Keratinocyte (primary cell): ENCODE data around the gene PACSIN2. TPM values are rescaled to one million over a fixed set of nuclear protein-coding genes. Genes with fewer than 3 reads are reported as not detected.
A peak's percentile ranks its signal among the peaks of the same experiment; 100 is the strongest.

Experiments used
- DNase-seq: peaks from one replicate; pipeline ENCODE4 v3.0.0-alpha.2; 2011; ENCODE audit warnings: low read depth, missing footprints, low spot score
- FAIRE-seq: peaks from 2 replicates; lab custom pipeline; 2011; peaks lifted over from hg19 to GRCh38; lab: Jason Lieb, UNC
- H2AFZ ChIP-seq: 2 replicates; pipeline ENCODE4 v1.6.0; 2012; ENCODE audit warnings: low read length, control low read depth, inconsistent platforms; ENCODE audit not compliant: control insufficient read depth
- H3K27ac ChIP-seq: 2 replicates; pipeline ENCODE4 v1.5.1; 2011; ENCODE audit warnings: low read length; ENCODE audit not compliant: control insufficient read depth, insufficient read depth
- H3K27me3 ChIP-seq: 3 replicates; pipeline ENCODE4 v1.6.0; 2011; ENCODE audit warnings: low read length; ENCODE audit not compliant: control insufficient read depth, insufficient read depth; ENCODE audit errors: extremely low read depth
- H3K36me3 ChIP-seq, 2 experiments: 2 replicates in 1 of 2; 3 replicates in 1 of 2; pipeline ENCODE4 v1.5.1; 2011; ENCODE audit warnings: low read length in 2 of 2, mild to moderate bottlenecking in 1 of 2; ENCODE audit not compliant: control insufficient read depth in 2 of 2, insufficient read depth in 2 of 2; ENCODE audit errors: extremely low read depth in 1 of 2
- H3K4me1 ChIP-seq: 3 replicates; pipeline ENCODE4 v1.5.1; 2011; ENCODE audit warnings: low read length; ENCODE audit not compliant: control insufficient read depth, insufficient read depth; ENCODE audit errors: extremely low read depth
- H3K4me2 ChIP-seq: 3 replicates; pipeline ENCODE4 v1.6.0; 2011; ENCODE audit warnings: low read depth, low read length; ENCODE audit not compliant: control insufficient read depth, insufficient read depth; ENCODE audit errors: extremely low read depth
- H3K4me3 ChIP-seq, 3 experiments: fragments of 200-600 bp in 1 of 3; sonication (generic) in 1 of 3; 2 replicates in 2 of 3; 3 replicates in 1 of 3; pipeline ENCODE4 v1.5.1; 2011 to 2016; ENCODE audit warnings: low read length in 3 of 3, mild to moderate bottlenecking in 3 of 3, control low read depth in 2 of 3, inconsistent platforms in 1 of 3, low read depth in 1 of 3, mixed read lengths in 1 of 3, mixed run types in 1 of 3, moderate library complexity in 1 of 3; ENCODE audit not compliant: control insufficient read depth in 2 of 3, insufficient read depth in 2 of 3; ENCODE audit errors: extremely low read depth in 1 of 3
- H3K79me2 ChIP-seq: 2 replicates; pipeline ENCODE4 v1.6.0; 2012; ENCODE audit warnings: low read length; ENCODE audit not compliant: control insufficient read depth, insufficient read depth
- H3K9ac ChIP-seq: 3 replicates; pipeline ENCODE4 v1.6.0; 2011; ENCODE audit warnings: low read length; ENCODE audit not compliant: control insufficient read depth, insufficient read depth; ENCODE audit errors: extremely low read depth
- H3K9me1 ChIP-seq: 3 replicates; pipeline ENCODE4 v1.6.0; 2011; ENCODE audit warnings: low read length; ENCODE audit not compliant: control insufficient read depth, insufficient read depth; ENCODE audit errors: extremely low read depth
- H3K9me3 ChIP-seq: 2 replicates; pipeline ENCODE4 v1.5.1; 2012; ENCODE audit warnings: low read depth, low read length; ENCODE audit not compliant: control insufficient read depth
- H4K20me1 ChIP-seq: 3 replicates; pipeline ENCODE4 v1.6.0; 2011; ENCODE audit warnings: low read length; ENCODE audit not compliant: control insufficient read depth, insufficient read depth; ENCODE audit errors: extremely low read depth
- CTCF ChIP-seq, 3 experiments: IDR thresholded peaks in 1 of 3; conservative IDR thresholded peaks in 1 of 3; optimal IDR thresholded peaks in 1 of 3; 2 replicates in 2 of 3; 3 replicates in 1 of 3; pipeline versions ENCODE3 to v1.5.1; 2011; ENCODE audit warnings: low read length in 3 of 3, mild to moderate bottlenecking in 3 of 3, moderate library complexity in 2 of 3, control low read depth in 1 of 3, inconsistent platforms in 1 of 3; ENCODE audit not compliant: insufficient read depth in 2 of 3; ENCODE audit errors: extremely low read depth in 1 of 3
- EZH2 ChIP-seq: IDR thresholded peaks from one replicate; pipeline ENCODE4 v1.6.1; 2012; ENCODE audit warnings: inconsistent platforms, mild to moderate bottlenecking, low read length, moderate library complexity
- dilution Hi-C: fragments of 300-500 bp; cut with MboI; formaldehyde crosslinking; loops from one replicate; pipeline ENCODE4 v1.7.0; 2020; ENCODE audit warnings: low sequenced_read_pairs; ENCODE audit not compliant: extremely low pct_ligation_motif_present
- polyA plus RNA-seq, 5 experiments: library from polyadenylated mRNA; depleted of rRNA in 3 of 5; stranded (reverse) in 3 of 5; stranded (forward) in 1 of 5; unstranded in 1 of 5; fragments of >200 nt; gene quantifications; 1 replicate in 1 of 5; 2 replicates in 3 of 5; 3 replicates in 1 of 5; pipeline versions ENCODE4 v1.2.1 to v1.2.3, GENCODE V29; 2011 to 2012; ENCODE audit warnings: missing spikeins in 2 of 5, low read depth in 1 of 5, low replicate concordance in 1 of 5

Gene PACSIN2
- polyA plus RNA-seq, 1 donor (not counting 4 experiments of a cell fraction or from before 2014, with no cell fraction given), result 55.5 TPM

- dilution Hi-C loops, result no loop called here
- H4K20me1 ChIP-seq, result peaks cover 14% of the 10 kb centered on the region
- FAIRE-seq, result no peak
These were observed 8.9 kb downstream of the PACSIN2 start for GRCh38 chr22:43006016-43006505.

GRCh38 chr22:43005106-43005505 is 9.8 kb downstream of the PACSIN2 start:
- Histone ChIP-seq H3K27me3 (no peaks in the 10 kb centered on the region), H3K9me3 (no peaks in the 10 kb centered on the region), H3K9ac (no peak overlapping the region), H3K9me1 (peaks cover 26% of the 10 kb centered on the region), H2AFZ (no peak overlapping the region), H3K79me2 (peaks cover 93% of the 10 kb centered on the region), H3K36me3 (peaks cover 0 to 3% of the 10 kb centered on the region in 2 experiments), H3K4me1 (peaks cover 69% of the 10 kb centered on the region), H3K27ac (no peak overlapping the region), H4K20me1 (peaks cover 15% of the 10 kb centered on the region), H3K4me2 (no peak overlapping the region), H3K4me3 (no peak overlapping the region)
- peak; percentile 5 for FAIRE-seq
- TF ChIP-seq EZH2 (no peak), CTCF (optimal IDR thresholded peaks at IDR 0.05 in 1 of 3, IDR thresholded peaks at IDR 0.05 in 1 of 3, conservative IDR thresholded peaks at IDR 0.05 in 1 of 3; ENCODE audit: extremely low read depth in 1 of 3, insufficient read depth in 2 of 3, low read length in 3 of 3) (no peak)
- DNase-seq, result no peak
- dilution Hi-C loops, result no loop called here

More at GRCh38 chr22:43006016-43006505, 8.9 kb downstream of the PACSIN2 start:
- Histone ChIP-seq H3K9me3 (no peaks in the 10 kb centered on the region), H3K4me2 (no peak overlapping the region), H3K4me1 (peaks cover 59% of the 10 kb centered on the region), H3K9me1 (peaks cover 24% of the 10 kb centered on the region), H3K4me3 (no peak overlapping the region), H3K27me3 (no peaks in the 10 kb centered on the region), H3K36me3 (peaks cover 0 to 3% of the 10 kb centered on the region in 2 experiments), H3K27ac (no peak overlapping the region), H3K79me2 (peaks cover 93% of the 10 kb centered on the region), H3K9ac (no peak overlapping the region), H2AFZ (no peak overlapping the region)
- no peak for TF ChIP-seq CTCF (optimal IDR thresholded peaks at IDR 0.05 in 1 of 3, IDR thresholded peaks at IDR 0.05 in 1 of 3, conservative IDR thresholded peaks at IDR 0.05 in 1 of 3; ENCODE audit: extremely low read depth in 1 of 3, insufficient read depth in 2 of 3, low read length in 3 of 3)
- no peak for TF ChIP-seq EZH2
- no peak for DNase-seq
